Adrenal gland (tissue), 12 donors: ENCODE measurements around the gene ZNF530. TPM values are rescaled to one million over a fixed set of nuclear protein-coding genes. Genes with fewer than 3 reads are reported as not detected.

Source experiments
- DNase-seq, 7 donors: peaks; one replicate each; pipeline ENCODE4 v3.0.0-alpha.2; 2019 to 2020
- H3K27ac ChIP-seq, 5 donors: fragments of 200-600 bp; sonication (generic) in 4 of 5; 1 replicate in 3 of 5; 2 replicates in 2 of 5; pipeline versions ENCODE4 v1.5.1 to v1.8.0; 2016 to 2020; ENCODE audit warnings: mild to moderate bottlenecking in 1 of 5
- H3K27me3 ChIP-seq: fragments of 200-600 bp; 2 replicates; pipeline ENCODE4 v1.8.0; 2021
- H3K36me3 ChIP-seq, 2 donors: fragments of 200-600 bp; replicated peaks in 1 of 2; 1 replicate in 1 of 2; 2 replicates in 1 of 2; pipeline versions ENCODE4 v1.5.1 to v1.8.0; 2018 to 2022
- H3K4me1 ChIP-seq, 2 donors: fragments of 200-600 bp; replicated peaks in 1 of 2; 1 replicate in 1 of 2; 2 replicates in 1 of 2; pipeline versions ENCODE4 v1.5.1 to v1.8.0; 2018 to 2021
- H3K4me3 ChIP-seq, 4 donors: fragments of 200-600 bp; sonication (generic) in 3 of 4; one replicate each; pipeline ENCODE4 v1.5.1; 2016 to 2018
- H3K9me3 ChIP-seq, 3 donors: fragments of 200-600 bp; sonication (generic) in 1 of 3; replicated peaks in 1 of 3; 1 replicate in 2 of 3; 2 replicates in 1 of 3; pipeline versions ENCODE4 v1.5.1 to v1.8.0; 2016 to 2021
- CTCF ChIP-seq, 6 experiments: fragments of 450-650 bp in 4 of 6; fragments of 200-600 bp in 2 of 6; sonication (generic) in 1 of 6; IDR thresholded peaks; 1 replicate in 5 of 6; 2 replicates in 1 of 6; pipeline versions ENCODE4 v1.5.1 to v1.8.0; 2016 to 2021; ENCODE audit warnings: antibody characterized with exemption in 6 of 6, mild to moderate bottlenecking in 2 of 6, moderate library complexity in 1 of 6
- POLR2A ChIP-seq, 2 donors: fragments of 450-650 bp; IDR thresholded peaks; one replicate each; pipeline ENCODE4 v1.6.1; 2017; ENCODE audit warnings: antibody characterized with exemption in 2 of 2, mild to moderate bottlenecking in 2 of 2, moderate library complexity in 1 of 2
- WGBS, 4 donors: extraction: QIAGEN DNeasy Blood & Tissue Kit in 2 of 4; methylation state at CpG; one replicate each; pipeline versions ENCODE4 v1.1.5 to v1.1.7; 2013 to 2017; 5-methylcytosine and 5-hydroxymethylcytosine counted together
- intact Hi-C, 2 donors: fragments of 100-400 bp; cut with DNase I; formaldehyde crosslinking; loops; one replicate each; pipeline versions ENCODE4 v1.14.1 to v1.15.0; 2022 to 2023
- polyA plus RNA-seq, 3 donors: library from polyadenylated mRNA; stranded (reverse); fragments of 200-250 nt in 2 of 3; fragments of 350-450 nt in 1 of 3; fragmentation: Illumina TruSeq in 1 of 3; extraction: RNeasy Lipid Tissue Mini Kit (QIAGEN cat#74804) in 1 of 3; gene quantifications; one replicate each; pipeline ENCODE4 v1.2.3, GENCODE V29; 2013 to 2014
- total RNA-seq, 9 donors: library from RNA; depleted of rRNA in 4 of 9; stranded (reverse); fragments of >200 nt in 4 of 9; fragments of 120-200 nt in 1 of 9; fragmentation: NEBNext Ultra II Directional in 1 of 9; extraction: Animal tissue kit (Norgen Biotek cat#: 25700) in 1 of 9; gene quantifications; one replicate each; pipeline versions ENCODE4 v1.1.0 to v1.2.4, GENCODE V29; 2013 to 2023
- donor health status: healthy with polysubstance abuse.
- donor health status: Bipolar disorder and iron deficiency.
- donor health status: DM: yes; HTN: yes; CAD: no.
- donor health status: DM: no; HTN: no; CAD: no.
- donor health status: DM: no; HTN: no; CAD: no.
- donor health status: DM: yes; HTN: yes; CAD: no.

ZNF530 gene
- total and polyA plus RNA-seq, 12 donors = 1.2 to 5.5 (median 2.5) TPM

- 2 to 15% (median 3%) methylated on average over 8 to 64 of the region's 64 CpGs for WGBS, 4 donors
- intact Hi-C loops = no loop called here
- Histone ChIP-seq H3K27me3 (no peaks in the 10 kb centered on the region), H3K36me3 (peaks cover 0 to 2% of the 10 kb centered on the region in 2 donors), H3K27ac (peak within 1 kb of the TSS in 3 of 5 donors; percentile 30 to 78 (median 46)), H3K4me3 (peak within 1 kb of the TSS; percentile 76 to 96 (median 88)), H3K4me1 (no peaks in the 10 kb centered on the region), H3K9me3 (peaks cover 0 to 41% (median 0%) of the 10 kb centered on the region in 3 donors)
- TF ChIP-seq POLR2A (IDR thresholded peaks at IDR 0.05) (no peak), CTCF (IDR thresholded peaks at IDR 0.05) (peak in 4 of 6 experiments; percentile 10 to 43 (median 30))
- peak; percentile 87 to 95 (median 92) for DNase-seq
Observed at GRCh38 chr19:57613941-57614743, 14.5 kb downstream of the ZNF530 start, which contains the start of gene ZNF134. Gene ZNF134 (plus strand): TSS chr19:57614242. CDS start chr19:57619469, 5,227 bp downstream.

DNA sequence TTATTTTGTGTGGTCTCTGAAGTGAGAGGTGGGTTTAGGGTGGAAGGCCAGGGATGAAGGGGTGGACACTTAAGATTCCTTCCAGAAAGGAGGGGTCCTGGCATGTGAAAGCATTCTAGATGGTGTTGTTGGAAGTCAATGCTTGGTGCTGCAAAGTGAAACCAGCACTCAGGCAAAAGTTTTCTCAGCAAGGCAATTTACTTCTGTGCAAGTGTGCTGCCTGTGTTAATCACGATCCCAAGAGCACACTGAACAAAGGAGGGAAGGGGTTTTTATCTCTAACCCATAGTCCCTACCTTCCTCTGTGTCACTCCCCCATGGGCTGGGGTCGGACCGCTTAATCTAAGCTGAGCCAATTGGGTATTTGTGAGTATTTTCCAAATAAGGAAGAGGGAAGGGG lies 15.7 kb downstream of the ZNF530 start:
- Histone ChIP-seq H3K27ac (no peak overlapping the region), H3K9me3 (peaks cover 0 to 53% (median 2%) of the 10 kb centered on the region in 3 donors), H3K4me1 (no peaks in the 10 kb centered on the region), H3K27me3 (no peaks in the 10 kb centered on the region), H3K4me3 (peak overlapping the region in 1 of 4 donors; percentile 76), H3K36me3 (peaks cover 0 to 14% of the 10 kb centered on the region in 2 donors)
- DNase-seq = peak in 1 of 7 donors; percentile 24
- TF ChIP-seq POLR2A (IDR thresholded peaks at IDR 0.05) = no peak
- 95 to 100% (median 100%) methylated on average over 3 of the region's 3 CpGs for WGBS, 4 donors
- intact Hi-C loops = no loop called here

GRCh38 chr19:57620673-57621348 lies 21.1 kb downstream of the ZNF530 start:
- TF ChIP-seq POLR2A (IDR thresholded peaks at IDR 0.05) (no peak), CTCF (IDR thresholded peaks at IDR 0.05) (no peak)
- WGBS, 4 donors = 97 to 99% (median 98%) methylated on average over 10 of the region's 10 CpGs
- H3K4me1 ChIP-seq = no peaks in the 10 kb centered on the region
- H3K36me3 ChIP-seq = peaks cover 0 to 24% of the 10 kb centered on the region in 2 donors
- H3K27me3 ChIP-seq = no peaks in the 10 kb centered on the region
- no peak overlapping the region for H3K27ac ChIP-seq
- DNase-seq = no peak
- peak overlapping the region in 1 of 4 donors; percentile 30 for H3K4me3 ChIP-seq
- intact Hi-C loops = no loop called here
- peaks cover 0 to 93% (median 10%) of the 10 kb centered on the region in 3 donors for H3K9me3 ChIP-seq

DNA sequence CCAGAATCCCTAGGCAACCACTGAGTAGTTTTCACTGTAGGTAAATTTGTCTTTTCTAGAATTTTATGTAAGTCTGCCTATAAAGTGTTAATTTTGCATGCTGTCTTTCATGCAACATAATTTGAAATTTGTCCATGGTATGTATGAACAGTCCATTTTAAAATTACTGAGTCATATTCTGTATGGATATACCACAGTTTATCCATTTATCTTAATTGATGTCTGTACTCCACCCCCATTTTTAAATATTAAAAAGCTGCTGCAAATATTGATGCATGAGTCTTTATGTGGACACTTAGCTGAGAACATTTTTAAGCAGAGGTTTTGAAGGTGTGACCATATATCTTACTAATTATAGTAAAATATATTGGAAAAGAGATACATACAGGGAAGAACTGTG lies 23.4 kb downstream of the ZNF530 start:
- intact Hi-C loops = no loop called here
- H3K9me3 ChIP-seq = peaks cover 0 to 85% (median 10%) of the 10 kb centered on the region in 3 donors
- TF ChIP-seq CTCF (IDR thresholded peaks at IDR 0.05) (no peak), POLR2A (IDR thresholded peaks at IDR 0.05) (no peak)
- no peak overlapping the region for H3K27ac ChIP-seq
- DNase-seq = no peak
- H3K36me3 ChIP-seq = peaks cover 0 to 24% of the 10 kb centered on the region in 2 donors
- no peak overlapping the region for H3K4me3 ChIP-seq
- no peaks in the 10 kb centered on the region for H3K4me1 ChIP-seq
- no peaks in the 10 kb centered on the region for H3K27me3 ChIP-seq
